ENCODE measurements around the gene KLF3. TPM values are rescaled to one million over a fixed set of nuclear protein-coding genes. Genes with fewer than 3 reads are reported as not detected.
"Not testable (repeated sequence)": the region's sequence is repeated elsewhere in the genome, so short reads cannot be mapped to it uniquely, and the experiment has no call there.

KLF3 gene
- total RNA-seq, 2 donors from 2014 or later = 30.6 to 32.0 TPM

DNA sequence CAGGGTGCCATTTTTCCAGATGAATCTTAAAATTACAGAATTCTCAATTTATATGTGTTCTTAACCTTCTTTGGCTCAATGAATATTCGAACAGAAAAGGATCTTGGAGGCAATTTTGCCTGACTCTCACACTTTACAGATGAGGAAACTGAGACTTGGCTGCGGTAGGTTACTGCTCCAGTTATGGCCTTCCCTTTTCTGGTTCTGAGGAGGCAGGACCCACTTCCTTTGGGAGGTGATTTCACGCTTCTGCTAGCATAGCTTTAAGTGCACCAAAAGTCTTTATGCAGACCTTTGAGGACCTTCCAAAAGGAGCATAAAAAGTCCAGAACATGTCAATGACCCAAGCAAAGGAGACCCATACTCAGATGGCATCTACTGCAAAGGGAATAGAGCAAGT is 44.7 kb upstream of the KLF3 start:
- TF ChIP-seq, protein P1, sequence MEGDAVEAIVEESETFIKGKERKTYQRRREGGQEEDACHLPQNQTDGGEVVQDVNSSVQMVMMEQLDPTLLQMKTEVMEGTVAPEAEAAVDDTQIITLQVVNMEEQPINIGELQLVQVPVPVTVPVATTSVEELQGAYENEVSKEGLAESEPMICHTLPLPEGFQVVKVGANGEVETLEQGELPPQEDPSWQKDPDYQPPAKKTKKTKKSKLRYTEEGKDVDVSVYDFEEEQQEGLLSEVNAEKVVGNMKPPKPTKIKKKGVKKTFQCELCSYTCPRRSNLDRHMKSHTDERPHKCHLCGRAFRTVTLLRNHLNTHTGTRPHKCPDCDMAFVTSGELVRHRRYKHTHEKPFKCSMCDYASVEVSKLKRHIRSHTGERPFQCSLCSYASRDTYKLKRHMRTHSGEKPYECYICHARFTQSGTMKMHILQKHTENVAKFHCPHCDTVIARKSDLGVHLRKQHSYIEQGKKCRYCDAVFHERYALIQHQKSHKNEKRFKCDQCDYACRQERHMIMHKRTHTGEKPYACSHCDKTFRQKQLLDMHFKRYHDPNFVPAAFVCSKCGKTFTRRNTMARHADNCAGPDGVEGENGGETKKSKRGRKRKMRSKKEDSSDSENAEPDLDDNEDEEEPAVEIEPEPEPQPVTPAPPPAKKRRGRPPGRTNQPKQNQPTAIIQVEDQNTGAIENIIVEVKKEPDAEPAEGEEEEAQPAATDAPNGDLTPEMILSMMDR (IDR thresholded peaks at IDR 0.05) = no peak
- no peak for TF ChIP-seq POLR2A (IDR thresholded peaks at IDR 0.05)
- no peaks in the 10 kb centered on the region for H3K27me3 ChIP-seq
- no peaks in the 10 kb centered on the region for H3K9me3 ChIP-seq
- intact Hi-C loops (cut with DNase I) = no loop called here
- no peak overlapping the region for H3K27ac ChIP-seq
- H3K36me3 ChIP-seq (replicated peaks in 1 of 2; ENCODE audit: insufficient read depth in 1 of 2, low read depth in 2 of 2) = no peaks in the 10 kb centered on the region
- H3K4me1 ChIP-seq = peaks cover 27% of the 10 kb centered on the region
- ATAC-seq = no peak
- no peak overlapping the region for H3K4me3 ChIP-seq
- WGBS, 2 donors = 79 to 84% methylated on average over 3 of the region's 3 CpGs
- DNase-seq = no peak

DNA sequence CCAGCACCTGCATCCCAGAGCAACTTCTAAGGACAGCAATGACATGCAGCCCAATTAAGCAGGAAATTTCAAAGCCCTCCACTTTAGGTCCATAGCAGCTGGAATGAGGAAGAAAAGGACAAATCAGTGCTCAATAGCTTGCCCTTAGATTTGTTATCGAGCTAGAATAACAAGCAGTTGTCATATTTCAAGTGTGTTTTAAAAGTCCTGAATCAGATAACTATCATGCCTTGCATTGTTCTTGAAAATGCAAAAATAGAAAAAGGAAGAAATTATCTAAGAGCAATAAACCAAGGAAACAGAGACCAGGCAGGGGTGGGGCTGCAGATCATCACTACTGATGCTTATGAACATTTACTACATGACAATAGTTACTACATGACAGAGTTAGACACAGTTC is 43.9 kb upstream of the KLF3 start:
- Histone ChIP-seq H3K4me3 (no peak overlapping the region), H3K9me3 (no peaks in the 10 kb centered on the region), H3K4me1 (peaks cover 27% of the 10 kb centered on the region), H3K27me3 (no peaks in the 10 kb centered on the region), H3K36me3 (replicated peaks in 1 of 2; ENCODE audit: insufficient read depth in 1 of 2, low read depth in 2 of 2) (no peaks in the 10 kb centered on the region), H3K27ac (peak overlapping the region in 1 of 4 donors; percentile 69)
- intact Hi-C loops (cut with DNase I) = no loop called here
- WGBS, 2 donors = 73 to 78% methylated on average over 1 of the region's 1 CpG
- ATAC-seq = no peak
- DNase-seq = no peak
- TF ChIP-seq, protein P1 (IDR thresholded peaks at IDR 0.05) = no peak
- no peak for TF ChIP-seq POLR2A (IDR thresholded peaks at IDR 0.05)

- no peak for DNase-seq
- Histone ChIP-seq H3K4me3 (no peak overlapping the region), H3K9me3 (no peaks in the 10 kb centered on the region), H3K4me1 (peaks cover 27% of the 10 kb centered on the region), H3K27me3 (no peaks in the 10 kb centered on the region), H3K36me3 (replicated peaks in 1 of 2; ENCODE audit: insufficient read depth in 1 of 2, low read depth in 2 of 2) (no peaks in the 10 kb centered on the region), H3K27ac (peak overlapping the region; percentile 69 to 83 (median 79))
- ATAC-seq = no peak
- 71 to 87% methylated on average over 2 of the region's 2 CpGs for WGBS, 2 donors
- intact Hi-C loops (cut with DNase I) = no loop called here
- TF ChIP-seq POLR2A (IDR thresholded peaks at IDR 0.05) = no peak
- TF ChIP-seq, protein P1 (IDR thresholded peaks at IDR 0.05) = no peak
Measured at GRCh38 chr4:38620527-38621027, 43.4 kb upstream of the KLF3 start.

DNA sequence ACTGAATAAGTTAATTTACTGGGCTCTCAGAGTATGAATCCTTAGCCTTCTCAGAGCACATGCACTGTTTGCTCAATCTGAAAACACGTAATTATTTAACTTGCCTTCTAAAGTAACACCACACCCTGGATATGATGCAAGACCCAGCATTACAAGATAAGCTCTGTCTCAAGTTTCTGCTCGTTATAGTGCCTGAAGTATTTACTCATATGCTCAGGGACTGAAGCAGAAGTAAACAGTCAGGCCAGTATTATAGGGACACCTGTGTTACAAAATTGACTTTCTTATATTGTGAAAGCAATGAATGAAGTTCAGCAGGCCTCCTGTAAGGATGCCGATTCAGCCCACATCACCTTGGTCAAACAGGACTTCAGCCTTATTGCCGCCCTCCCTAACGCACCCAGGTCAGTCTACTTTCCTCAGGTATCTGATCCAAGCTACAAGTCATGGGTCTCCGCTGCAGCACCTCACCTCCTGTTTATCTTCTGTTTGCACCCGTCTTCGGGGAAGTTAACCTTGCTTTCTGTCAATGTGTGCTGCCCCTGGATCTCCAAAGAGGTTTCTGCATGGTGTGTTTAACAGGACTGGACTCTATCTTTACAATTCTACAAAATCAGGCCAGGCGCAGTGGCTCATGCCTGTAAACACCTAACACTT is 42.8 kb upstream of the KLF3 start:
- DNase-seq = peak; percentile 35 to 79 (median 58)
- Histone ChIP-seq H3K36me3 (replicated peaks in 1 of 2; ENCODE audit: insufficient read depth in 1 of 2, low read depth in 2 of 2) (no peaks in the 10 kb centered on the region), H3K9me3 (no peaks in the 10 kb centered on the region), H3K27ac (peak overlapping the region; percentile 69 to 83 (median 79)), H3K4me1 (peaks cover 27% of the 10 kb centered on the region), H3K4me3 (no peak overlapping the region), H3K27me3 (no peaks in the 10 kb centered on the region)
- peak; percentile 95 for ATAC-seq
- intact Hi-C loops (cut with DNase I) = no loop called here
- WGBS, 2 donors = 31 to 41% methylated on average over 9 of the region's 9 CpGs
- TF ChIP-seq, protein P1 (IDR thresholded peaks at IDR 0.05) = no peak
- peak in 1 of 3 donors; percentile 27 for TF ChIP-seq POLR2A (IDR thresholded peaks at IDR 0.05)

DNA sequence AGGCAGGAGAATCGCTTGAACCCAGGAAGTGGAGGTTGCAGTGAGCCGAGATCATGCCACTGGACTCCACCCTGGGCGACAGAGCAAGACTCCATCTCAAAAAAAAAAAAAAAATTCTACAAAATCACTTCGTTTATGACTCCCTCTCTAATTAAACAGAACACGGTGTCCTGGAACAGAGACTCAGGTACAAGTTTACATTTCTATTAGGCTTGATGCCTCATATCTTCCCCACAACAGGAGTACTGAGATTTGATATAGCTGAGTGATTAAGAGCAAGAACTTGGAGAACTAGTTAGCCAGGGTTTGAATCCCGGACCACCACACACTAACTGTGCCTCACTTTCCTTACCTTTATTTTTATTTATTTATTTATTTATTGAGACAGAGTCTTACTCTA is 42.2 kb upstream of the KLF3 start:
- intact Hi-C loops (cut with DNase I) = no loop called here
- Histone ChIP-seq H3K9me3 (no peaks in the 10 kb centered on the region), H3K36me3 (replicated peaks in 1 of 2; ENCODE audit: insufficient read depth in 1 of 2, low read depth in 2 of 2) (no peaks in the 10 kb centered on the region), H3K4me1 (peaks cover 27% of the 10 kb centered on the region), H3K4me3 (no peak overlapping the region), H3K27me3 (no peaks in the 10 kb centered on the region), H3K27ac (peak overlapping the region; percentile 69 to 83 (median 79))
- WGBS, 2 donors = 74 to 81% methylated on average over 6 of the region's 6 CpGs
- ATAC-seq (peak; percentile 38), DNase-seq (no peak)
- TF ChIP-seq, protein P1 (IDR thresholded peaks at IDR 0.05) = no peak
- TF ChIP-seq POLR2A (IDR thresholded peaks at IDR 0.05) = no peak

- H3K27ac ChIP-seq; ATAC-seq; H3K4me3 ChIP-seq; H3K36me3 ChIP-seq (replicated peaks in 1 of 2; ENCODE audit: insufficient read depth in 1 of 2, low read depth in 2 of 2); H3K9me3 ChIP-seq; H3K27me3 ChIP-seq; DNase-seq; intact Hi-C loops (cut with DNase I): not testable (repeated sequence)
- peaks cover 23% of the 10 kb centered on the region for H3K4me1 ChIP-seq
- 81 to 100% methylated on average over 2 of the region's 2 CpGs for WGBS, 2 donors
Measured at GRCh38 chr4:38622340-38622739, 41.7 kb upstream of the KLF3 start.
